Adrenal gland (tissue), 12 donors: Measurements from ENCODE around the gene LOXL1. TPM values are rescaled to one million over a fixed set of nuclear protein-coding genes. Genes with fewer than 3 reads are reported as not detected.

Source experiments
- DNase-seq, 7 donors: peaks; one replicate each; pipeline ENCODE4 v3.0.0-alpha.2; 2019 to 2020
- H3K27ac ChIP-seq, 5 donors: fragments of 200-600 bp; sonication (generic) in 4 of 5; 1 replicate in 3 of 5; 2 replicates in 2 of 5; pipeline versions ENCODE4 v1.5.1 to v1.8.0; 2016 to 2020; ENCODE audit warnings: mild to moderate bottlenecking in 1 of 5
- H3K27me3 ChIP-seq: fragments of 200-600 bp; 2 replicates; pipeline ENCODE4 v1.8.0; 2021
- H3K36me3 ChIP-seq, 2 donors: fragments of 200-600 bp; replicated peaks in 1 of 2; 1 replicate in 1 of 2; 2 replicates in 1 of 2; pipeline versions ENCODE4 v1.5.1 to v1.8.0; 2018 to 2022
- H3K4me1 ChIP-seq, 2 donors: fragments of 200-600 bp; replicated peaks in 1 of 2; 1 replicate in 1 of 2; 2 replicates in 1 of 2; pipeline versions ENCODE4 v1.5.1 to v1.8.0; 2018 to 2021
- H3K4me3 ChIP-seq, 4 donors: fragments of 200-600 bp; sonication (generic) in 3 of 4; one replicate each; pipeline ENCODE4 v1.5.1; 2016 to 2018
- H3K9me3 ChIP-seq, 3 donors: fragments of 200-600 bp; sonication (generic) in 1 of 3; replicated peaks in 1 of 3; 1 replicate in 2 of 3; 2 replicates in 1 of 3; pipeline versions ENCODE4 v1.5.1 to v1.8.0; 2016 to 2021
- CTCF ChIP-seq, 6 experiments: fragments of 450-650 bp in 4 of 6; fragments of 200-600 bp in 2 of 6; sonication (generic) in 1 of 6; IDR thresholded peaks; 1 replicate in 5 of 6; 2 replicates in 1 of 6; pipeline versions ENCODE4 v1.5.1 to v1.8.0; 2016 to 2021; ENCODE audit warnings: antibody characterized with exemption in 6 of 6, mild to moderate bottlenecking in 2 of 6, moderate library complexity in 1 of 6
- POLR2A ChIP-seq, 2 donors: fragments of 450-650 bp; IDR thresholded peaks; one replicate each; pipeline ENCODE4 v1.6.1; 2017; ENCODE audit warnings: antibody characterized with exemption in 2 of 2, mild to moderate bottlenecking in 2 of 2, moderate library complexity in 1 of 2
- WGBS, 4 donors: extraction: QIAGEN DNeasy Blood & Tissue Kit in 2 of 4; methylation state at CpG; one replicate each; pipeline versions ENCODE4 v1.1.5 to v1.1.7; 2013 to 2017; 5-methylcytosine and 5-hydroxymethylcytosine counted together
- intact Hi-C, 2 donors: fragments of 100-400 bp; cut with DNase I; formaldehyde crosslinking; loops; one replicate each; pipeline versions ENCODE4 v1.14.1 to v1.15.0; 2022 to 2023
- polyA plus RNA-seq, 3 donors: library from polyadenylated mRNA; stranded (reverse); fragments of 200-250 nt in 2 of 3; fragments of 350-450 nt in 1 of 3; fragmentation: Illumina TruSeq in 1 of 3; extraction: RNeasy Lipid Tissue Mini Kit (QIAGEN cat#74804) in 1 of 3; gene quantifications; one replicate each; pipeline ENCODE4 v1.2.3, GENCODE V29; 2013 to 2014
- total RNA-seq, 9 donors: library from RNA; depleted of rRNA in 4 of 9; stranded (reverse); fragments of >200 nt in 4 of 9; fragments of 120-200 nt in 1 of 9; fragmentation: NEBNext Ultra II Directional in 1 of 9; extraction: Animal tissue kit (Norgen Biotek cat#: 25700) in 1 of 9; gene quantifications; one replicate each; pipeline versions ENCODE4 v1.1.0 to v1.2.4, GENCODE V29; 2013 to 2023
- donor health status: healthy with polysubstance abuse.
- donor health status: Bipolar disorder and iron deficiency.
- donor health status: DM: yes; HTN: yes; CAD: no.
- donor health status: DM: no; HTN: no; CAD: no.
- donor health status: DM: no; HTN: no; CAD: no.
- donor health status: DM: yes; HTN: yes; CAD: no.

LOXL1 gene
- total and polyA plus RNA-seq, 12 donors, result 5.3 to 58.0 (median 10.9) TPM

GRCh38 chr15:73914145-73914544 is 12.1 kb upstream of the LOXL1 start:
- intact Hi-C loops, result no loop called here
- H3K9me3 ChIP-seq, result no peaks in the 10 kb centered on the region
- H3K36me3 ChIP-seq, result no peaks in the 10 kb centered on the region
- H3K4me3 ChIP-seq, result no peak overlapping the region
- TF ChIP-seq POLR2A (IDR thresholded peaks at IDR 0.05) (no peak), CTCF (IDR thresholded peaks at IDR 0.05) (no peak)
- DNase-seq, result no peak
- 72 to 88% (median 80%) methylated on average over 3 of the region's 3 CpGs for WGBS, 4 donors
- no peaks in the 10 kb centered on the region for H3K27me3 ChIP-seq
- H3K4me1 ChIP-seq, result no peaks in the 10 kb centered on the region
- no peak overlapping the region for H3K27ac ChIP-seq

- Histone ChIP-seq H3K4me3 (no peak overlapping the region), H3K9me3 (no peaks in the 10 kb centered on the region), H3K27ac (no peak overlapping the region), H3K27me3 (no peaks in the 10 kb centered on the region), H3K4me1 (no peaks in the 10 kb centered on the region), H3K36me3 (no peaks in the 10 kb centered on the region)
- 61 to 69% (median 65%) methylated on average over 2 of the region's 2 CpGs for WGBS, 4 donors
- TF ChIP-seq CTCF (IDR thresholded peaks at IDR 0.05) (no peak), POLR2A (IDR thresholded peaks at IDR 0.05) (no peak)
- intact Hi-C loops, result no loop called here
- DNase-seq, result no peak
Observed at GRCh38 chr15:73915082-73915481, 11.2 kb upstream of the LOXL1 start.

DNA sequence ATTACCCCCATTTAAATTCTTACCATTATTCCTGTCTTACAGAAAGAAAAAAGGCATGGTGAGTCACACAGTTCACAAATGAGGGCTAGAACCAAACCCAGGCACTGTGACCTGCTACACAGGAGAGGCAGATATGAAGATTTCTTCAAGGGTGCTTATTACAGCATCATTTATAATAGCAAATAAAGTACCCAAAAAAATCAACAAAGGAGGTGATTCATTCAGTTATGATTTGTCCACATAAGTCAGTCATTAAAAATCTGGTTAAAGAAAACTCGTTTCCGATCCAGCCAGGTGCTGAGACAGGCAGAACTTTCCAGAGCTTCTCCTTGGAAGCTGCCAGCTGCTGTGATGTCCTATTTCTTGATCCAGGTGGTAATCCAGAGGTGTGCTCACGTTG is 7.5 kb upstream of the LOXL1 start:
- peaks cover 0 to 17% of the 10 kb centered on the region in 2 donors for H3K4me1 ChIP-seq
- H3K9me3 ChIP-seq, result no peaks in the 10 kb centered on the region
- H3K4me3 ChIP-seq, result no peak overlapping the region
- H3K36me3 ChIP-seq, result no peaks in the 10 kb centered on the region
- no peak for TF ChIP-seq POLR2A (IDR thresholded peaks at IDR 0.05)
- TF ChIP-seq CTCF (IDR thresholded peaks at IDR 0.05), result no peak
- intact Hi-C loops, result no loop called here
- no peak overlapping the region for H3K27ac ChIP-seq
- no peaks in the 10 kb centered on the region for H3K27me3 ChIP-seq
- WGBS, 4 donors, result 78 to 96% (median 94%) methylated on average over 3 of the region's 3 CpGs
- DNase-seq, result no peak

DNA sequence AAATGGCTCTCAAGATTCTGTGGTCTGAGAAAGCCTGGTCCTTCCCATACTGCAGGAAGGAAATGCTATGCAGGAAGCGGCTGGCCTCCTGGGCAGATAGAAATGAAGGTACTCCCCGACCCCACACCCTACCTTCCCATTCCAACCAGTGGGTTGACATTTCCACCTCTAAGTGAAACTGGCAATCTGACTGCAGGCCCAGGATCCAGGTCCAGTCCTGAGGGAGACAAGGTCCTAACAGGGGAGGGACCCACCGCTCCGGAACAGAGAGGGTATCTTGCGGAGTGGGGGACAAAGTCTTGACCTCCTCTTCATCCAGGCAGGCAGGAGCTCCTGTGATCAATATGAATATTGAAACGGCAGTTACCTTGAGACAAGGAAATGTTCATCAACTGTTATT is 6.6 kb upstream of the LOXL1 start:
- Histone ChIP-seq H3K27me3 (no peaks in the 10 kb centered on the region), H3K36me3 (no peaks in the 10 kb centered on the region), H3K9me3 (no peaks in the 10 kb centered on the region), H3K27ac (no peak overlapping the region), H3K4me3 (no peak overlapping the region), H3K4me1 (peaks cover 3 to 25% of the 10 kb centered on the region in 2 donors)
- TF ChIP-seq CTCF (IDR thresholded peaks at IDR 0.05) (no peak), POLR2A (IDR thresholded peaks at IDR 0.05) (no peak)
- DNase-seq, result no peak
- intact Hi-C loops, result no loop called here
- 84 to 99% (median 90%) methylated on average over 5 to 6 of the region's 6 CpGs for WGBS, 4 donors
